A673 (cell line): ENCODE measurements around the gene DLX2. TPM values are rescaled to one million over a fixed set of nuclear protein-coding genes. Genes with fewer than 3 reads are reported as not detected.

ENCODE experiments used
- BruUV-seq: library from RNA; stranded (reverse); fragments of 400-500 nt; replicated peaks from 2 replicates; lab custom pipeline; 2021; lab: Mats Ljungman, UMichigan
- CTCF ChIA-PET: fragments of 300-600 bp; sonication (Branson Sonifier 250); formaldehyde crosslinking; loops from one replicate; lab custom pipeline; 2022; ENCODE audit warnings: antibody characterized with exemption; lab: Charles Lee
- POLR2A ChIA-PET: fragments of 300-600 bp; sonication (Branson Sonifier 250); formaldehyde crosslinking; loops from one replicate; lab custom pipeline; 2022; ENCODE audit warnings: antibody characterized with exemption; ENCODE audit not compliant: low non-redundant PET; lab: Charles Lee
- DNase-seq: peaks from one replicate; pipeline ENCODE4 v3.0.0-alpha.2; 2015; ENCODE audit warnings: low spot score
- H3K27ac ChIP-seq: fragments of 200-600 bp; sonication (generic); 2 replicates; pipeline ENCODE4 v1.5.1; 2016; ENCODE audit warnings: mixed run types, low read depth, mild to moderate bottlenecking, mixed read lengths, antibody characterized with exemption, low read length; ENCODE audit not compliant: poor library complexity, severe bottlenecking
- H3K27me3 ChIP-seq: fragments of 200-600 bp; sonication (generic); replicated peaks from 2 replicates; pipeline ENCODE4 v1.6.1; 2017; ENCODE audit warnings: mixed run types, low read depth, mild to moderate bottlenecking, mixed read lengths, antibody characterized with exemption, low read length; ENCODE audit not compliant: insufficient read depth, poor library complexity
- H3K36me3 ChIP-seq: fragments of 200-600 bp; sonication (generic); 2 replicates; pipeline ENCODE4 v1.6.1; 2016; ENCODE audit warnings: mixed run types, mild to moderate bottlenecking, mixed read lengths, antibody characterized with exemption, low read length; ENCODE audit not compliant: insufficient read depth, poor library complexity, severe bottlenecking
- H3K4me1 ChIP-seq: fragments of 200-600 bp; sonication (generic); 2 replicates; pipeline ENCODE4 v1.6.1; 2017; ENCODE audit warnings: mixed run types, mild to moderate bottlenecking, mixed read lengths, antibody characterized with exemption, low read length; ENCODE audit not compliant: insufficient read depth, poor library complexity, severe bottlenecking
- H3K4me3 ChIP-seq: fragments of 200-600 bp; sonication (generic); 2 replicates; pipeline ENCODE4 v1.5.1; 2016; ENCODE audit warnings: low read depth, mixed run types, mild to moderate bottlenecking, mixed read lengths, low read length; ENCODE audit not compliant: poor library complexity, severe bottlenecking
- H3K9me3 ChIP-seq: fragments of 200-600 bp; sonication (generic); 2 replicates; pipeline ENCODE4 v1.6.1; 2016; ENCODE audit warnings: mixed run types, low read depth, mild to moderate bottlenecking, mixed read lengths, antibody characterized with exemption, low read length; ENCODE audit not compliant: poor library complexity, severe bottlenecking
- EZH2 ChIP-seq: fragments of 200-600 bp; sonication (generic); IDR thresholded peaks from 2 replicates; pipeline ENCODE4 v1.6.1; 2017; ENCODE audit warnings: borderline replicate concordance, low read depth, mild to moderate bottlenecking, mixed read lengths, antibody characterized with exemption, low read length; ENCODE audit not compliant: poor library complexity, severe bottlenecking
- intact Hi-C: fragments of 100-400 bp; cut with micrococcal nuclease; formaldehyde crosslinking; loops from one replicate; pipeline ENCODE4 v1.10.0; 2022; ENCODE audit not compliant: unreplicated experiment
- total RNA-seq: library from RNA; stranded (reverse); gene quantifications from 2 replicates; pipeline ENCODE4 v1.2.3, GENCODE V29; 2021
- TF ChIP-seq, protein P1 (sequence below): fragments of 300-800, 200-600 bp; sonication (generic); conservative IDR thresholded peaks from 2 replicates; pipeline ENCODE4 v1.5.1; 2017; ENCODE audit warnings: low read depth, mild to moderate bottlenecking, antibody characterized with exemption, low read length, moderate library complexity, mixed read lengths

Gene DLX2
- total RNA-seq, 1 experiment from 2014 or later, result 20.4 TPM

DNA sequence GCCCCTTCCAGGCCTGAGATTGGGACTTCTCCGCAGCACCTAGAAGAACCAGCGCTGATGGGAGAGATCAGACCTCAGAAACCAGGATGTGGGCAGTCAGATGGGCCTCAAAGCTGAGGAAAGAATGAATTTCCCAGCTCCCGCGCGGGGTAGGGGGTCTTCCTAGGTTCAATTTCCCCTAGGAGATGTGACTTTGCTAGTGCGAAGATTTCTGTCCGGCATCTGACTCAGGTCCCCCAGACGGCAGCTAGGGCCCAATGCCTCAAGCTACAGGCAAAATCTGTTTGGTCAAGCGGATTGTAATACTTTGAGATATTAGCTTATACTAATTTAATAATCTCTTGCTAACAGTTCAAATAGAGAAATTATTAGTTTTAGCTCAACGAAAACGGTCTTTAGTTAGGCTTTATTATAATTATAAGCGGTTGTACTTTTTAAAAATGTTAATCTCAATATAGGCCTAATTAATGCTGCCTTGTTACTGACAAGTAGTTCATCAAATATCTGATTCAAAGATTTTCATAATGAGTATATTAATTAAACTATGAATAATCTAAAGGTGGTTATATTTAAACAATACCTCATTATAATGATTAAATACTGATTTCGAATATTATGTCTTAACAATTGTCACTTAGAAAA is 11.6 kb downstream of the DLX2 start:
- Histone ChIP-seq H3K4me1 (peaks cover 41% of the 10 kb centered on the region), H3K27me3 (no peaks in the 10 kb centered on the region), H3K4me3 (no peak overlapping the region), H3K36me3 (peaks cover 7% of the 10 kb centered on the region), H3K9me3 (no peaks in the 10 kb centered on the region), H3K27ac (no peak overlapping the region)
- no peak for TF ChIP-seq EZH2
- TF ChIP-seq, protein P1, sequence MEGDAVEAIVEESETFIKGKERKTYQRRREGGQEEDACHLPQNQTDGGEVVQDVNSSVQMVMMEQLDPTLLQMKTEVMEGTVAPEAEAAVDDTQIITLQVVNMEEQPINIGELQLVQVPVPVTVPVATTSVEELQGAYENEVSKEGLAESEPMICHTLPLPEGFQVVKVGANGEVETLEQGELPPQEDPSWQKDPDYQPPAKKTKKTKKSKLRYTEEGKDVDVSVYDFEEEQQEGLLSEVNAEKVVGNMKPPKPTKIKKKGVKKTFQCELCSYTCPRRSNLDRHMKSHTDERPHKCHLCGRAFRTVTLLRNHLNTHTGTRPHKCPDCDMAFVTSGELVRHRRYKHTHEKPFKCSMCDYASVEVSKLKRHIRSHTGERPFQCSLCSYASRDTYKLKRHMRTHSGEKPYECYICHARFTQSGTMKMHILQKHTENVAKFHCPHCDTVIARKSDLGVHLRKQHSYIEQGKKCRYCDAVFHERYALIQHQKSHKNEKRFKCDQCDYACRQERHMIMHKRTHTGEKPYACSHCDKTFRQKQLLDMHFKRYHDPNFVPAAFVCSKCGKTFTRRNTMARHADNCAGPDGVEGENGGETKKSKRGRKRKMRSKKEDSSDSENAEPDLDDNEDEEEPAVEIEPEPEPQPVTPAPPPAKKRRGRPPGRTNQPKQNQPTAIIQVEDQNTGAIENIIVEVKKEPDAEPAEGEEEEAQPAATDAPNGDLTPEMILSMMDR, result no peak
- intact Hi-C loops, result loop anchor here (5.0 kb wide), 2 partner anchors 54 to 89 kb away; no protein-coding TSS in a partner anchor
- no TSS peak for BruUV-seq
- DNase-seq, result no peak
- POLR2A ChIA-PET, result interaction anchor here (0.7 kb wide), 1 partner anchor 53 kb away, joined by 6 read pairs; no protein-coding TSS in a partner anchor
- CTCF ChIA-PET, result no interaction called here

DNA sequence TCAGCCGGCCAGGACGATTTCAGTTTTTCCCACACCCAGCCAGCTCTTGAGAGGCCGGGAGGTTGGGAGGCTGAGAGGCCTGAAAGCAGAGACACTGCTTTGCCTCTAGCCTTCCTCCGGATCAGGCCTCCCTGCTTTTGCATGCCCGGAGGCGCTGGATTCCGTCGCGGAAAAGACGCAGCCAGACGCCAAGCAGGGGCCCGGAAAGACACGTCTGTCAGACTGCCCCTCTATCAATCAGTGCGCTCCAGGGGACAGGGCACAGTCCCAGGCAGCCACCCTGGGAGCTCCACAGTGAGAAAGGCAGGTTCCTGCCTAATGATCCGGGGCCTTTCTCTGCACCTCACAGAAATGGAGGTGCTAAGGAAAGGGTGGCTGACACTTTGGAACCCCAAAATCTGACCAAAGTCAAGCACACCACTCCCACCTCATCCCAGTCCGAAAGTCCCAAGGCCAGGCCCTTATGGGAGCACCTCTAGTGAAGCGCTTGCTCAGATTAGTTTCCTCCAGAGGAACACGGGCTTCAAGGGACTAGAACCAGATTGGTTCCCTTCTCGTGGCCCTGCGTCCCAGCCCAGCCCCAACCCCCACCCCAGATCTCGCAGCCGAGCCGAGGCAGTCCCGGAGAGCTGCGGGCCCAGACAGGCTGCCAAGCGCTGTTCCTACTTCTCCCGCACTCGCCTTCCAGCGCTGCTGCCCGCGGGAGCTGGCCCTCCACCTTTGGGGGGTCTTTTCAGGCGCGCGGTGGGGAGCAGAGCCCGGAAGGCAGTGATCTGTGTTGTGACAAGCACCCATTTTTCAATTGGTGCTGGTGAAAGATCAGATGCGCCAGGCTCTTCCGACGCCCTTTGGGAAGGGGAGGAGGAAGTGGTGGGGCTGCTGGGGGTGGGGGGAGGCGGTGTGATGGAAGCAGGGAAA is 12.4 kb downstream of the DLX2 start:
- TF ChIP-seq, protein P1, result no peak
- no peak for TF ChIP-seq EZH2
- no peaks in the 10 kb centered on the region for H3K9me3 ChIP-seq
- no TSS peak for BruUV-seq
- peak; percentile 90 for DNase-seq
- H3K27ac ChIP-seq, result peak overlapping the region; percentile 66
- H3K4me1 ChIP-seq, result peaks cover 41% of the 10 kb centered on the region
- no peaks in the 10 kb centered on the region for H3K27me3 ChIP-seq
- CTCF ChIA-PET, result no interaction called here
- H3K4me3 ChIP-seq, result no peak overlapping the region
- intact Hi-C loops, result loop anchor here (5.0 kb wide), 2 partner anchors 53 to 88 kb away; no protein-coding TSS in a partner anchor
- POLR2A ChIA-PET, result interaction anchor here (0.7 kb wide), 2 partner anchors 13 to 52 kb away, joined by 3 to 6 read pairs; no protein-coding TSS in a partner anchor
- H3K36me3 ChIP-seq, result peaks cover 7% of the 10 kb centered on the region

DNA sequence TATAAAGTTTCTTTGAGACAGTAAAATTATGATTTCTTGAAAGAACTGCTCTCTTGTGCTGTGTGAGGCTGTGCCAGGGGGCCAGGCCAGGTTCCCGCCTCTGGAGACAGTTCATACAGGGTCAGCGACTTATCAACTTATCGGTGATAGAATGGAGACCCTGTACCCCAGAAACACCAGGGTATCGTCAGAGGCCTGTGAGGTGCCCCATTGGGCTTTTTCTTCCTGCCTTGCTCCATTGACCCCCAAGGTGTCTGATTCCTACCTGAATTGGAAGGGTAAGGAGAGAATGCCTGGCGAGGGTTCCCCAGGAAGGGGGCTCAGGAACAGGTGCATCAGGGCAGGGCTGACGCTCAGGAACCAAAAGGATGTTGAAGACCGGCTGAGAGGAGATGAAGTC is 13.1 kb downstream of the DLX2 start:
- BruUV-seq, result no TSS peak
- intact Hi-C loops, result loop anchor here (5.0 kb wide), 2 partner anchors 52 to 87 kb away; no protein-coding TSS in a partner anchor
- no peak for TF ChIP-seq EZH2
- TF ChIP-seq, protein P1, result no peak
- H3K4me1 ChIP-seq, result peaks cover 41% of the 10 kb centered on the region
- H3K9me3 ChIP-seq, result no peaks in the 10 kb centered on the region
- H3K4me3 ChIP-seq, result no peak overlapping the region
- ChIA-PET POLR2A (interaction anchor here (0.7 kb wide), 1 partner anchor 13 kb away, joined by 3 read pairs; no protein-coding TSS in a partner anchor), CTCF (no interaction called here)
- no peaks in the 10 kb centered on the region for H3K27me3 ChIP-seq
- H3K27ac ChIP-seq, result peak overlapping the region; percentile 66
- H3K36me3 ChIP-seq, result peaks cover 7% of the 10 kb centered on the region
- DNase-seq, result no peak
